Heart right ventricle (tissue), 16 donors: Measurements from ENCODE around the gene GLS. TPM values are rescaled to one million over a fixed set of nuclear protein-coding genes. Genes with fewer than 3 reads are reported as not detected.

Experiments
- ATAC-seq, 8 donors: fragments of 200-7000 bp; cut with Tn5 transposase; one replicate each; pipeline ENCODE4 v1.9.1; 2020; ENCODE audit warnings: mild to moderate bottlenecking in 8 of 8, moderate library complexity in 8 of 8, moderate number of reproducible peaks in 1 of 8
- DNase-seq, 2 donors: peaks; one replicate each; pipeline ENCODE4 v3.0.0-alpha.2; 2020
- H3K27ac ChIP-seq, 10 donors: fragments of 200-600 bp; sonication (generic) in 2 of 10; one replicate each; pipeline versions ENCODE4 v1.5.0 to v1.8.0; 2020 to 2022; ENCODE audit warnings: mild to moderate bottlenecking in 3 of 10
- H3K27me3 ChIP-seq, 7 donors: fragments of 200-600 bp; one replicate each; pipeline ENCODE4 v1.8.0; 2021 to 2022; ENCODE audit warnings: mild to moderate bottlenecking in 2 of 7
- H3K36me3 ChIP-seq, 9 donors: fragments of 200-600 bp; sonication (generic) in 1 of 9; one replicate each; pipeline versions ENCODE4 v1.5.0 to v1.8.0; 2020 to 2022; ENCODE audit warnings: mild to moderate bottlenecking in 2 of 9
- H3K4me1 ChIP-seq, 9 donors: fragments of 200-600 bp; sonication (generic) in 1 of 9; one replicate each; pipeline versions ENCODE4 v1.5.0 to v1.8.0; 2020 to 2022; ENCODE audit warnings: mild to moderate bottlenecking in 4 of 9
- H3K4me3 ChIP-seq, 10 donors: fragments of 200-600 bp; sonication (generic) in 2 of 10; one replicate each; pipeline versions ENCODE4 v1.5.0 to v1.8.0; 2020 to 2022; ENCODE audit warnings: mild to moderate bottlenecking in 7 of 10, moderate library complexity in 2 of 10
- H3K9me3 ChIP-seq, 11 donors: fragments of 200-600 bp in 10 of 11; sonication (generic) in 2 of 11; one replicate each; pipeline versions ENCODE4 v1.5.0 to v1.8.0; 2013 to 2022; ENCODE audit warnings: mild to moderate bottlenecking in 2 of 11, control low read depth in 1 of 11, moderate library complexity in 1 of 11
- CTCF ChIP-seq, 9 donors: fragments of 200-600 bp; sonication (generic) in 2 of 9; IDR thresholded peaks; one replicate each; pipeline versions ENCODE4 v1.5.0 to v1.8.0; 2021 to 2022; ENCODE audit warnings: antibody characterized with exemption in 9 of 9, mild to moderate bottlenecking in 5 of 9, moderate library complexity in 1 of 9
- WGBS, 2 donors: extraction: QIAGEN DNeasy Blood & Tissue Kit; methylation state at CpG; one replicate each; pipeline ENCODE4 v1.1.7; 2013; ENCODE audit warnings: inconsistent platforms in 1 of 2; 5-methylcytosine and 5-hydroxymethylcytosine counted together
- intact Hi-C, 10 donors: fragments of 100-400 bp; cut with DNase I; formaldehyde crosslinking; loops; one replicate each; pipeline versions ENCODE4 v1.11.1 to v1.14.2; 2022
- polyA plus RNA-seq, 2 donors: library from polyadenylated mRNA; stranded (reverse); fragments of 200-250 nt; gene quantifications; one replicate each; pipeline ENCODE4 v1.2.3, GENCODE V29; 2013
- total RNA-seq, 10 donors: library from RNA; stranded (reverse); fragmentation: NEBNext Ultra II Directional in 3 of 10; extraction: Animal tissue kit (Norgen Biotek cat#: 25700) in 3 of 10; gene quantifications; one replicate each; pipeline versions ENCODE4 v1.2.1 to v1.2.4, GENCODE V29; 2021 to 2023
- donor health status: Arrhythmogenic right ventricular cardiomyopathy.
- donor health status: ischemic (EF 13 %, LVEDD 7.1; RV severe dilation, severe dysfunction).
- donor health status: healthy with polysubstance abuse.
- donor health status: DM: no; HTN: yes; CAD: no.
- donor health status: DM: no; HTN: no; CAD: no.
- donor health status: ischemic (EF 25% LVEDD 6.9; RV normal size, moderate dysfunction).
- donor health status: ischemic (EF 25% LVEDD 5.7; RV mildly dilated, moderate dysfunction).
- donor health status: healthy.
- donor health status: DM: yes; HTN: yes; CAD: no.
- donor health status: Ischemic cardiomyopathy.
- donor health status: ischemic (EF 35%, LVEDD 5.7; RV mildly dilated, moderate dysfunction).
- donor health status: nonischemic (EF 11% LVEDD 7.7; RV severe dilation, severe dysfunction).
- donor health status: DM: yes; HTN: yes; CAD: no.
- donor health status: PGD.
- donor health status: ischemic (EF 29% LVEDD 5.4; RV normal size, mild dysfunction).
- donor health status: nonischemic (EF 23%, LVEDD 6.1; RV moderate dilation, normal function).

Gene GLS
- total and polyA plus RNA-seq, 12 donors: 17.1 to 73.5 (median 54.3) TPM

DNA sequence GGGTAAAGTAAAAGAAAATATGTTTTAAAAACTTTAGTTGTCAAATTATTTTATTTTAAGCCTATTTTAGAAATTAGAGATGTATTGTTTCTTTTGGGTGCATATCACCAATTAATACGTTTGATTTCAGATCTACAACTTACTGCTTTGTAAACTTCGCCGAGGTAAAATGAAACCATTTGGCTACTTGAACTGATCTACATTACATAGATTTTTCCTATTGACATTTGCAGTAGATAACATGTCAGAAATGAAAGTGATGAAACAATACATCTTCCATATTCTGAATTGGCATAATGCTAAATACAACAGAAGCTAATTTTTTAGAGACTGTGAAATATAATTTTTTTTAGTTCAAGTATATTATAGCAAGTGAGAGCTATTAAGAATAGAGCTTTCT is 39.5 kb downstream of the GLS start:
- H3K27ac ChIP-seq: no peak overlapping the region
- H3K4me1 ChIP-seq: peaks cover 0 to 9% (median 0%) of the 10 kb centered on the region in 9 donors
- H3K4me3 ChIP-seq: no peak overlapping the region
- peaks cover 0 to 100% (median 41%) of the 10 kb centered on the region in 9 donors for H3K36me3 ChIP-seq
- TF ChIP-seq CTCF (IDR thresholded peaks at IDR 0.05): no peak
- ATAC-seq (no peak), DNase-seq (no peak)
- no peaks in the 10 kb centered on the region for H3K27me3 ChIP-seq
- H3K9me3 ChIP-seq: no peaks in the 10 kb centered on the region
- 89% methylated on average over 3 of the region's 3 CpGs for WGBS, 2 donors
- intact Hi-C loops: no loop called here

DNA sequence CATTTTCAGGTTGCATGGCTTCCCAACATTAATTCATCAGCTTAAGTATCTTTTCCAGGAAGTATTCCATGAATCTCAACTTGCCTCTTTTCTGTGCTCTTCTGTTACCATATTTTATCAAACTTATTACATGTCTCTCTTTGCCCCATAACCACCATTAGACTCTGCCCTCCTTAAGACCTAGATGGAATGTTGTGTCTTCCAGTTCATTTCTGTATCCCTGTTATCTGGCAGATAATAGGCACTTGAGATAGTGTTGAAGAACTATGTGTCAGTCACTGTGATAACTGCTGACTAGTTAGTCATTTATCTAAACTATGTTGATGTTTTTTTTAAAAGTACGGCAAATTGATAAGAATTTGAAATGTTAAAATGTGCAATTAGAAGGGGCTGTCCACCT is 41.8 kb downstream of the GLS start:
- no peak overlapping the region for H3K27ac ChIP-seq
- no peak for ATAC-seq

GRCh38 chr2:190927301-190927700 is 46.7 kb downstream of the GLS start:
- peaks cover 0 to 7% (median 0%) of the 10 kb centered on the region in 9 donors for H3K4me1 ChIP-seq
- 89 to 94% methylated on average over 2 of the region's 2 CpGs for WGBS, 2 donors
- DNase-seq (no peak), ATAC-seq (no peak)
- no peak overlapping the region for H3K4me3 ChIP-seq
- H3K36me3 ChIP-seq: peaks cover 0 to 100% (median 32%) of the 10 kb centered on the region in 9 donors
- intact Hi-C loops: no loop called here
- H3K9me3 ChIP-seq: no peaks in the 10 kb centered on the region
- no peak for TF ChIP-seq CTCF (IDR thresholded peaks at IDR 0.05)
- H3K27me3 ChIP-seq: no peaks in the 10 kb centered on the region
- H3K27ac ChIP-seq: no peak overlapping the region

More for the DNA sequence above, 41.8 kb downstream of the GLS start:
- Histone ChIP-seq H3K36me3 (peaks cover 0 to 100% (median 34%) of the 10 kb centered on the region in 9 donors), H3K9me3 (no peaks in the 10 kb centered on the region), H3K27me3 (no peaks in the 10 kb centered on the region), H3K4me1 (peaks cover 0 to 7% (median 0%) of the 10 kb centered on the region in 9 donors), H3K4me3 (no peak overlapping the region)
- intact Hi-C loops: no loop called here
- DNase-seq: no peak
- TF ChIP-seq CTCF (IDR thresholded peaks at IDR 0.05): no peak
- 34 to 55% methylated on average over 1 of the region's 1 CpG for WGBS, 2 donors

GRCh38 chr2:190929919-190930318 is 49.3 kb downstream of the GLS start:
- no peak for ATAC-seq
- H3K4me3 ChIP-seq: no peak overlapping the region
- TF ChIP-seq CTCF (IDR thresholded peaks at IDR 0.05): no peak
- peaks cover 0 to 3% (median 0%) of the 10 kb centered on the region in 9 donors for H3K4me1 ChIP-seq
- intact Hi-C loops: no loop called here
- DNase-seq: no peak
- peaks cover 0 to 99% (median 17%) of the 10 kb centered on the region in 9 donors for H3K36me3 ChIP-seq
- H3K27ac ChIP-seq: no peak overlapping the region
- no peaks in the 10 kb centered on the region for H3K9me3 ChIP-seq
- 93 to 94% methylated on average over 7 of the region's 7 CpGs for WGBS, 2 donors
- no peaks in the 10 kb centered on the region for H3K27me3 ChIP-seq
